ENCODE data around the gene NGEF.

NGEF gene

GRCh38 chr2:232950751-232951150, 62.3 kb downstream of the NGEF start:
- Histone ChIP-seq H3K27me3 (ENCODE audit: insufficient read depth, low read length, poor library complexity) (peaks cover 3% of the 10 kb centered on the region), H2AFZ (ENCODE audit: low read depth, low read length) (no peak overlapping the region), H3K9ac (ENCODE audit: low read depth, low read length) (no peak overlapping the region), H3K27ac (ENCODE audit: low read length) (no peak overlapping the region), H3K4me3 (ENCODE audit: low read depth in 1 of 2, low read length in 2 of 2) (no peak overlapping the region), H3K36me3 (ENCODE audit: insufficient read depth, low read length) (no peaks in the 10 kb centered on the region), H3K4me1 (ENCODE audit: insufficient read depth, low read length) (no peaks in the 10 kb centered on the region), H4K20me1 (ENCODE audit: insufficient read depth, low read length) (no peaks in the 10 kb centered on the region), H3K9me3 (ENCODE audit: insufficient read depth, low read length, severe bottlenecking) (no peaks in the 10 kb centered on the region), H3K79me2 (ENCODE audit: insufficient read depth, low read length) (no peaks in the 10 kb centered on the region), H3K4me2 (ENCODE audit: insufficient read depth, low read length) (no peak overlapping the region)
- no peak for ATAC-seq (ENCODE audit: insufficient read depth, low read depth)
- no peak for TF ChIP-seq EZH2 (IDR thresholded peaks at IDR 0.05; ENCODE audit: borderline replicate concordance, low read depth, low read length, severe bottlenecking)
- no peak for TF ChIP-seq CTCF (IDR thresholded peaks at IDR 0.05; ENCODE audit: borderline replicate concordance, extremely low read depth, low read length, poor library complexity, severe bottlenecking)
- DNase-seq: no peak

- no peaks in the 10 kb centered on the region for H3K36me3 ChIP-seq (ENCODE audit: insufficient read depth, low read length)
- H3K27me3 ChIP-seq (ENCODE audit: insufficient read depth, low read length, poor library complexity): peaks cover 3% of the 10 kb centered on the region
- no peaks in the 10 kb centered on the region for H3K79me2 ChIP-seq (ENCODE audit: insufficient read depth, low read length)
- H3K27ac ChIP-seq (ENCODE audit: low read length): no peak overlapping the region
- H3K4me3 ChIP-seq (ENCODE audit: low read depth in 1 of 2, low read length in 2 of 2): no peak overlapping the region
- no peak for TF ChIP-seq EZH2 (IDR thresholded peaks at IDR 0.05; ENCODE audit: borderline replicate concordance, low read depth, low read length, severe bottlenecking)
- no peak for TF ChIP-seq CTCF (IDR thresholded peaks at IDR 0.05; ENCODE audit: borderline replicate concordance, extremely low read depth, low read length, poor library complexity, severe bottlenecking)
- no peaks in the 10 kb centered on the region for H4K20me1 ChIP-seq (ENCODE audit: insufficient read depth, low read length)
- DNase-seq: no peak
- ATAC-seq (ENCODE audit: insufficient read depth, low read depth): no peak
- no peak overlapping the region for H2AFZ ChIP-seq (ENCODE audit: low read depth, low read length)
- H3K9me3 ChIP-seq (ENCODE audit: insufficient read depth, low read length, severe bottlenecking): no peaks in the 10 kb centered on the region
- H3K9ac ChIP-seq (ENCODE audit: low read depth, low read length): no peak overlapping the region
- no peaks in the 10 kb centered on the region for H3K4me1 ChIP-seq (ENCODE audit: insufficient read depth, low read length)
- no peak overlapping the region for H3K4me2 ChIP-seq (ENCODE audit: insufficient read depth, low read length)
Measured at GRCh38 chr2:232949016-232949415, 64.0 kb downstream of the NGEF start.

- H3K9ac ChIP-seq (ENCODE audit: low read depth, low read length): no peak overlapping the region
- no peak for DNase-seq
- no peak overlapping the region for H3K4me3 ChIP-seq (ENCODE audit: low read depth in 1 of 2, low read length in 2 of 2)
- H2AFZ ChIP-seq (ENCODE audit: low read depth, low read length): no peak overlapping the region
- H3K36me3 ChIP-seq (ENCODE audit: insufficient read depth, low read length): no peaks in the 10 kb centered on the region
- H3K9me3 ChIP-seq (ENCODE audit: insufficient read depth, low read length, severe bottlenecking): no peaks in the 10 kb centered on the region
- no peak overlapping the region for H3K4me2 ChIP-seq (ENCODE audit: insufficient read depth, low read length)
- TF ChIP-seq EZH2 (IDR thresholded peaks at IDR 0.05; ENCODE audit: borderline replicate concordance, low read depth, low read length, severe bottlenecking): no peak
- TF ChIP-seq CTCF (IDR thresholded peaks at IDR 0.05; ENCODE audit: borderline replicate concordance, extremely low read depth, low read length, poor library complexity, severe bottlenecking): no peak
- no peak overlapping the region for H3K27ac ChIP-seq (ENCODE audit: low read length)
- no peaks in the 10 kb centered on the region for H4K20me1 ChIP-seq (ENCODE audit: insufficient read depth, low read length)
- ATAC-seq (ENCODE audit: insufficient read depth, low read depth): no peak
- no peaks in the 10 kb centered on the region for H3K4me1 ChIP-seq (ENCODE audit: insufficient read depth, low read length)
- peaks cover 3% of the 10 kb centered on the region for H3K27me3 ChIP-seq (ENCODE audit: insufficient read depth, low read length, poor library complexity)
- no peaks in the 10 kb centered on the region for H3K79me2 ChIP-seq (ENCODE audit: insufficient read depth, low read length)
Measured at GRCh38 chr2:232942831-232943230, 70.2 kb downstream of the NGEF start.
